Measurements from ENCODE around the gene COX15.

Gene COX15

GRCh38 chr10:99756159-99756558 is 24.2 kb upstream of the COX15 start:
- no peak overlapping the region for H3K27ac ChIP-seq (replicated peaks)
- TF ChIP-seq GABPA (IDR thresholded peaks at IDR 0.05; ENCODE audit: low read depth): no peak
- no peak for TF ChIP-seq REST (IDR thresholded peaks at IDR 0.05; ENCODE audit: insufficient replicate concordance, low read depth)
- no peak for TF ChIP-seq CTCF (IDR thresholded peaks at IDR 0.05; ENCODE audit: insufficient read depth, low read length)
- no peak for TF ChIP-seq POLR2AphosphoS5 (IDR thresholded peaks at IDR 0.05; ENCODE audit: low read depth)
- TF ChIP-seq SPI1 (IDR thresholded peaks at IDR 0.05; ENCODE audit: borderline replicate concordance, low read depth): no peak
- no peak overlapping the region for H3K4me3 ChIP-seq (replicated peaks; ENCODE audit: insufficient read depth, low read length)
- no peaks in the 10 kb centered on the region for H3K27me3 ChIP-seq (ENCODE audit: insufficient read depth, poor library complexity, severe bottlenecking)
- no peak for DNase-seq (ENCODE audit: low read depth in 1 of 2, low spot score in 1 of 2)

GRCh38 chr10:99754670-99755069 is 22.7 kb upstream of the COX15 start:
- TF ChIP-seq REST (IDR thresholded peaks at IDR 0.05; ENCODE audit: insufficient replicate concordance, low read depth) (no peak), GABPA (IDR thresholded peaks at IDR 0.05; ENCODE audit: low read depth) (no peak), POLR2AphosphoS5 (IDR thresholded peaks at IDR 0.05; ENCODE audit: low read depth) (no peak), CTCF (IDR thresholded peaks at IDR 0.05; ENCODE audit: insufficient read depth, low read length) (no peak), SPI1 (IDR thresholded peaks at IDR 0.05; ENCODE audit: borderline replicate concordance, low read depth) (no peak)
- DNase-seq (ENCODE audit: low read depth in 1 of 2, low spot score in 1 of 2): no peak
- H3K4me3 ChIP-seq (replicated peaks; ENCODE audit: insufficient read depth, low read length): no peak overlapping the region

GRCh38 chr10:99750641-99751040 is 18.7 kb upstream of the COX15 start:
- no peak overlapping the region for H3K27ac ChIP-seq (replicated peaks)
- no peak overlapping the region for H3K4me3 ChIP-seq (replicated peaks; ENCODE audit: insufficient read depth, low read length)
- TF ChIP-seq SPI1 (IDR thresholded peaks at IDR 0.05; ENCODE audit: borderline replicate concordance, low read depth) (no peak), POLR2AphosphoS5 (IDR thresholded peaks at IDR 0.05; ENCODE audit: low read depth) (no peak), CTCF (IDR thresholded peaks at IDR 0.05; ENCODE audit: insufficient read depth, low read length) (no peak), GABPA (IDR thresholded peaks at IDR 0.05; ENCODE audit: low read depth) (no peak), REST (IDR thresholded peaks at IDR 0.05; ENCODE audit: insufficient replicate concordance, low read depth) (no peak)
- no peaks in the 10 kb centered on the region for H3K27me3 ChIP-seq (ENCODE audit: insufficient read depth, poor library complexity, severe bottlenecking)
- no peak for DNase-seq (ENCODE audit: low read depth in 1 of 2, low spot score in 1 of 2)

More at GRCh38 chr10:99754670-99755069, 22.7 kb upstream of the COX15 start:
- H3K27me3 ChIP-seq (ENCODE audit: insufficient read depth, poor library complexity, severe bottlenecking): no peaks in the 10 kb centered on the region
- no peak overlapping the region for H3K27ac ChIP-seq (replicated peaks)
